ENCODE results near the gene SART3. TPM values are rescaled to one million over a fixed set of nuclear protein-coding genes. Genes with fewer than 3 reads are reported as not detected.
A peak's percentile ranks its signal among the peaks of the same experiment; 100 is the strongest.
"Not testable (repeated sequence)": the region's sequence is repeated elsewhere in the genome, so short reads cannot be mapped to it uniquely, and the experiment has no call there.

Gene SART3
- total and polyA plus RNA-seq, 5 experiments from 2014 or later: 33.3 to 95.7 (median 36.6) TPM

- ATAC-seq: no peak
- no peak for DNase-seq
- H3K36me3 Mint-ChIP-seq: peaks cover 0 to 3% (median 0%) of the 10 kb centered on the region in 3 donors
- POLR2A ChIA-PET: no interaction called here
- no peak overlapping the region for H3K4me3 Mint-ChIP-seq
- peaks cover 3 to 12% (median 6%) of the 10 kb centered on the region in 5 donors for H3K27me3 Mint-ChIP-seq
- peaks cover 0 to 22% (median 14%) of the 10 kb centered on the region in 4 donors for H3K4me1 Mint-ChIP-seq
- H3K27ac Mint-ChIP-seq: no peak overlapping the region
- peaks cover 0 to 2% (median 0%) of the 10 kb centered on the region in 9 donors for H3K9me3 Mint-ChIP-seq
Observed at GRCh38 chr12:108509806-108510205, 51.2 kb downstream of the SART3 start.

- H3K27ac Mint-ChIP-seq: peak overlapping the region in 2 of 10 donors; percentile 34 to 55
- H3K4me3 Mint-ChIP-seq: no peak overlapping the region
- H3K27me3 Mint-ChIP-seq: peaks cover 13 to 29% (median 18%) of the 10 kb centered on the region in 5 donors
- DNase-seq: no peak
- POLR2A ChIA-PET: no interaction called here
- peaks cover 0 to 11% (median 9%) of the 10 kb centered on the region in 3 donors for H3K36me3 Mint-ChIP-seq
- H3K9me3 Mint-ChIP-seq: peaks cover 2 to 18% (median 10%) of the 10 kb centered on the region in 9 donors
- ATAC-seq: no peak
- peaks cover 0 to 13% (median 10%) of the 10 kb centered on the region in 4 donors for H3K4me1 Mint-ChIP-seq
Observed at GRCh38 chr12:108507971-108508642, 52.9 kb downstream of the SART3 start.

- peaks cover 14 to 31% (median 20%) of the 10 kb centered on the region in 5 donors for H3K27me3 Mint-ChIP-seq
- POLR2A ChIA-PET: no interaction called here
- H3K9me3 Mint-ChIP-seq: peaks cover 4 to 36% (median 24%) of the 10 kb centered on the region in 9 donors
- ATAC-seq: no peak
- H3K27ac Mint-ChIP-seq: no peak overlapping the region
- H3K4me1 Mint-ChIP-seq: peaks cover 0 to 3% (median 0%) of the 10 kb centered on the region in 4 donors
- peaks cover 4 to 18% (median 12%) of the 10 kb centered on the region in 3 donors for H3K36me3 Mint-ChIP-seq
- DNase-seq: no peak
- H3K4me3 Mint-ChIP-seq: no peak overlapping the region
Observed at GRCh38 chr12:108505129-108505528, 55.8 kb downstream of the SART3 start.

GRCh38 chr12:108502922-108503321 lies 58.1 kb downstream of the SART3 start:
- Mint-ChIP-seq H3K4me1 (no peaks in the 10 kb centered on the region), H3K27ac (no peak overlapping the region), H3K27me3 (peaks cover 21 to 41% (median 27%) of the 10 kb centered on the region in 5 donors), H3K36me3 (peaks cover 4 to 18% (median 9%) of the 10 kb centered on the region in 3 donors), H3K9me3 (peaks cover 4 to 36% (median 24%) of the 10 kb centered on the region in 9 donors), H3K4me3 (no peak overlapping the region)
- ATAC-seq (no peak), DNase-seq (no peak)
- POLR2A ChIA-PET: no interaction called here

- no peak for ATAC-seq
- H3K4me1 Mint-ChIP-seq: peaks cover 0 to 2% (median 0%) of the 10 kb centered on the region in 4 donors
- H3K9me3 Mint-ChIP-seq: peaks cover 1 to 22% (median 16%) of the 10 kb centered on the region in 9 donors
- H3K27me3 Mint-ChIP-seq: peaks cover 23 to 44% (median 38%) of the 10 kb centered on the region in 5 donors
- H3K4me3 Mint-ChIP-seq: no peak overlapping the region
- POLR2A ChIA-PET: no interaction called here
- DNase-seq: no peak
- H3K27ac Mint-ChIP-seq: no peak overlapping the region
- peaks cover under 1 to 15% (median 4%) of the 10 kb centered on the region in 3 donors for H3K36me3 Mint-ChIP-seq
Observed at GRCh38 chr12:108498136-108498535, 62.8 kb downstream of the SART3 start.

- Mint-ChIP-seq H3K4me1 (peaks cover 0 to 2% (median 0%) of the 10 kb centered on the region in 4 donors), H3K9me3 (peaks cover 0 to 1% (median 0%) of the 10 kb centered on the region in 9 donors), H3K27ac (peak overlapping the region in 1 of 10 donors; percentile 34), H3K4me3 (no peak overlapping the region), H3K36me3 (peaks cover 0 to 6% (median 0%) of the 10 kb centered on the region in 3 donors), H3K27me3 (peaks cover 24 to 52% (median 36%) of the 10 kb centered on the region in 5 donors)
- ATAC-seq: no peak
- DNase-seq: no peak
- POLR2A ChIA-PET: no interaction called here
Observed at GRCh38 chr12:108495823-108496579, 65.0 kb downstream of the SART3 start.

GRCh38 chr12:108495054-108495453 lies 65.9 kb downstream of the SART3 start:
- POLR2A ChIA-PET: no interaction called here
- ATAC-seq (no peak), DNase-seq (no peak)
- peaks cover 0 to 6% (median 0%) of the 10 kb centered on the region in 3 donors for H3K36me3 Mint-ChIP-seq
- H3K4me3 Mint-ChIP-seq: no peak overlapping the region
- H3K27me3 Mint-ChIP-seq: peaks cover 28 to 50% (median 36%) of the 10 kb centered on the region in 5 donors
- peaks cover 0 to 2% (median 0%) of the 10 kb centered on the region in 4 donors for H3K4me1 Mint-ChIP-seq
- no peak overlapping the region for H3K27ac Mint-ChIP-seq
- peaks cover 0 to 1% (median 0%) of the 10 kb centered on the region in 9 donors for H3K9me3 Mint-ChIP-seq

- POLR2A ChIA-PET: no interaction called here
- ATAC-seq (no peak), DNase-seq (no peak)
- peaks cover 0 to 2% (median 0%) of the 10 kb centered on the region in 4 donors for H3K4me1 Mint-ChIP-seq
- H3K9me3 Mint-ChIP-seq: peaks cover 0 to 16% (median 7%) of the 10 kb centered on the region in 9 donors
- H3K27me3 Mint-ChIP-seq: peaks cover 39 to 70% (median 44%) of the 10 kb centered on the region in 5 donors
- H3K4me3 Mint-ChIP-seq: no peak overlapping the region
- H3K27ac Mint-ChIP-seq: no peak overlapping the region
- peaks cover 0 to 14% (median 4%) of the 10 kb centered on the region in 3 donors for H3K36me3 Mint-ChIP-seq
Observed at GRCh38 chr12:108491256-108491655, 69.7 kb downstream of the SART3 start.

GRCh38 chr12:108487029-108487428 lies 73.9 kb downstream of the SART3 start:
- H3K4me3 Mint-ChIP-seq, H3K36me3 Mint-ChIP-seq, ATAC-seq, DNase-seq, H3K4me1 Mint-ChIP-seq, POLR2A ChIA-PET, H3K27ac Mint-ChIP-seq: not testable (repeated sequence)
- Mint-ChIP-seq H3K27me3 (peaks cover 32 to 62% (median 44%) of the 10 kb centered on the region in 5 donors), H3K9me3 (peaks cover 0 to 16% (median 8%) of the 10 kb centered on the region in 9 donors)

GRCh38 chr12:108485371-108485770 lies 75.6 kb downstream of the SART3 start:
- DNase-seq, H3K4me3 Mint-ChIP-seq, H3K4me1 Mint-ChIP-seq, H3K36me3 Mint-ChIP-seq, POLR2A ChIA-PET, ATAC-seq, H3K27ac Mint-ChIP-seq: not testable (repeated sequence)
- Mint-ChIP-seq H3K9me3 (peaks cover 0 to 16% (median 8%) of the 10 kb centered on the region in 9 donors), H3K27me3 (peaks cover 37 to 79% (median 51%) of the 10 kb centered on the region in 5 donors)

GRCh38 chr12:108484845-108485244 lies 76.1 kb downstream of the SART3 start:
- Mint-ChIP-seq H3K4me1 (no peaks in the 10 kb centered on the region), H3K27ac (no peak overlapping the region), H3K36me3 (peaks cover 0 to 7% (median 4%) of the 10 kb centered on the region in 3 donors), H3K9me3 (peaks cover 0 to 16% (median 8%) of the 10 kb centered on the region in 9 donors), H3K27me3 (peaks cover 35 to 80% (median 52%) of the 10 kb centered on the region in 5 donors), H3K4me3 (no peak overlapping the region)
- POLR2A ChIA-PET: no interaction called here
- no peak for ATAC-seq
- no peak for DNase-seq

GRCh38 chr12:108484431-108484830 lies 76.5 kb downstream of the SART3 start:
- H3K27ac Mint-ChIP-seq: no peak overlapping the region
- no peaks in the 10 kb centered on the region for H3K4me1 Mint-ChIP-seq
- ATAC-seq (no peak), DNase-seq (no peak)
- peaks cover 0 to 16% (median 8%) of the 10 kb centered on the region in 9 donors for H3K9me3 Mint-ChIP-seq
- H3K4me3 Mint-ChIP-seq: no peak overlapping the region
- POLR2A ChIA-PET: no interaction called here
- peaks cover 37 to 80% (median 52%) of the 10 kb centered on the region in 5 donors for H3K27me3 Mint-ChIP-seq
- H3K36me3 Mint-ChIP-seq: peaks cover 0 to 7% (median 4%) of the 10 kb centered on the region in 3 donors

Measured in naive thymus-derived CD8-positive, alpha-beta T cell (primary cell).